Stimulated activated CD8-positive, alpha-beta memory T cell treated with anti-CD3 and anti-CD28 coated beads, Interleukin-12 subunit alpha, Interleukin-12 subunit beta, amount 100 ng/mL, for 24 hours (primary cell): ENCODE measurements around the gene PSMB2.
"Not testable (repeated sequence)": the region's sequence is repeated elsewhere in the genome, so short reads cannot be mapped to it uniquely, and the experiment has no call there.

Experiments used
- DNase-seq: peaks from one replicate; pipeline ENCODE4 v3.0.0-alpha.2; 2020; ENCODE audit errors: extremely low read depth

The PSMB2 gene

GRCh38 chr1:35592991-35593769 lies 48.1 kb downstream of the PSMB2 start:
- no peak for DNase-seq

- no peak for DNase-seq
Measured at GRCh38 chr1:35591211-35591610, 50.1 kb downstream of the PSMB2 start.

GRCh38 chr1:35590476-35591040 lies 50.8 kb downstream of the PSMB2 start:
- no peak for DNase-seq

GRCh38 chr1:35589516-35590427 lies 51.6 kb downstream of the PSMB2 start:
- no peak for DNase-seq

GRCh38 chr1:35588197-35588910 lies 53.0 kb downstream of the PSMB2 start:
- no peak for DNase-seq

- DNase-seq: no peak
Measured at GRCh38 chr1:35587736-35588135, 53.6 kb downstream of the PSMB2 start.

- no peak for DNase-seq
Measured at GRCh38 chr1:35586808-35587207, 54.5 kb downstream of the PSMB2 start.

GRCh38 chr1:35585805-35586204 lies 55.5 kb downstream of the PSMB2 start:
- DNase-seq: not testable (repeated sequence)

GRCh38 chr1:35585281-35585680 lies 56.0 kb downstream of the PSMB2 start:
- DNase-seq: no peak

- not testable (repeated sequence) for DNase-seq
Measured at GRCh38 chr1:35581621-35582020, 59.7 kb downstream of the PSMB2 start.

- DNase-seq: no peak
Measured at GRCh38 chr1:35580949-35581388, 60.4 kb downstream of the PSMB2 start.

GRCh38 chr1:35577071-35577998 lies 64.0 kb downstream of the PSMB2 start:
- no peak for DNase-seq

- DNase-seq: not testable (repeated sequence)
Measured at GRCh38 chr1:35576766-35577070, 64.6 kb downstream of the PSMB2 start.

GRCh38 chr1:35576061-35576765 lies 65.1 kb downstream of the PSMB2 start:
- no peak for DNase-seq

GRCh38 chr1:35575416-35575958 lies 65.8 kb downstream of the PSMB2 start:
- no peak for DNase-seq

- DNase-seq: no peak
Measured at GRCh38 chr1:35574655-35575415, 66.5 kb downstream of the PSMB2 start.

- DNase-seq: no peak
Measured at GRCh38 chr1:35574125-35574654, 67.1 kb downstream of the PSMB2 start.

- no peak for DNase-seq
Measured at GRCh38 chr1:35573198-35574124, 67.9 kb downstream of the PSMB2 start, which contains the start of gene TFAP2E. Gene TFAP2E (plus strand): TSS chr1:35573314. CDS start chr1:35573578, 264 bp downstream.
